ENCODE results near the gene CABLES2. TPM values are rescaled to one million over a fixed set of nuclear protein-coding genes. Genes with fewer than 3 reads are reported as not detected.

CABLES2 gene
- total RNA-seq, 1 donor from 2014 or later = 12.5 TPM

DNA sequence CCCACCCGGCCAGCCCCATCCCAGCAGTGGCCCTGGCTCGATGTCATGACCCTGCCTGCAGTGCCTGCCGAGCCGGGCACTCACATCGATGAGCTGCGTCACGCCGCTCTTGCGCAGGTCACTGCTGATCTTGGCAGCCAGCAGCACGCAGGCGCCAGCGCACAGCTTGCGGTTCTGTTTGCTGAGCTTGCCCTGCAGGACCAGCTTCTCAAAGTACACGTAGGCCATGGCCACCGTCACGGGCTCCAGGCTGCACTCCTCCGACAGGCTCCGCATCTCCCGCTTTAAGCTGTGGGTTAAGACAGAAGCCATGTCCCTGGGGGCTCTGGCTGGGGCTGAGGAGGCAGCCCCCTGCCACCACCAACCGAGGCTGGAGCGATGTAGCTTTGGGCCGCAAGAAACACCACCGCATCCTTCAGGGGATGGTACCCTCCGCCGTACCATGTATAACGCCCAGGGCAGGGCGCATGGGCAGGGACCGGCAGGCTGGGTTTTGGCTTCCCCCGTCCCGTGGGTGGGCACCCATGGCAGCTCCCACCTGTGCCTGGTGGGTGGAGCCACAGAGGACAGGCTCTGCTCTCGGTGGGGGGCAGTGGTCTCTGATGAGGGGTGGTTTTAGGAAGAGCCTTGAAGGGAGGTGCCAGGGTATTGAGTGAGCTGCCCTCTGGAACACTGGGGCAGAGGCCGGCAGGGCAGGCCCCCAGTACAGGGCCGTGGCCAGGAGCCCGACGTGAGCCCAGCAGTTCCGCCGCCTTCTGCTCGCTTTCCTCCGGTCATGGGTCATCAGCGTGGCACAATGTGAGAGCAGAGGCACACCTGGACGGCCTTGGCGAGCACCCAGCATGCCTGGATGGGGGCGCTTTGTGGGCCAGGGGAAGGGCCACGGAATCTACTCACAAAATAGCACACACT lies 15.7 kb downstream of the CABLES2 start:
- H3K4me3 Mint-ChIP-seq (ENCODE audit: low read depth) = no peak overlapping the region

DNA sequence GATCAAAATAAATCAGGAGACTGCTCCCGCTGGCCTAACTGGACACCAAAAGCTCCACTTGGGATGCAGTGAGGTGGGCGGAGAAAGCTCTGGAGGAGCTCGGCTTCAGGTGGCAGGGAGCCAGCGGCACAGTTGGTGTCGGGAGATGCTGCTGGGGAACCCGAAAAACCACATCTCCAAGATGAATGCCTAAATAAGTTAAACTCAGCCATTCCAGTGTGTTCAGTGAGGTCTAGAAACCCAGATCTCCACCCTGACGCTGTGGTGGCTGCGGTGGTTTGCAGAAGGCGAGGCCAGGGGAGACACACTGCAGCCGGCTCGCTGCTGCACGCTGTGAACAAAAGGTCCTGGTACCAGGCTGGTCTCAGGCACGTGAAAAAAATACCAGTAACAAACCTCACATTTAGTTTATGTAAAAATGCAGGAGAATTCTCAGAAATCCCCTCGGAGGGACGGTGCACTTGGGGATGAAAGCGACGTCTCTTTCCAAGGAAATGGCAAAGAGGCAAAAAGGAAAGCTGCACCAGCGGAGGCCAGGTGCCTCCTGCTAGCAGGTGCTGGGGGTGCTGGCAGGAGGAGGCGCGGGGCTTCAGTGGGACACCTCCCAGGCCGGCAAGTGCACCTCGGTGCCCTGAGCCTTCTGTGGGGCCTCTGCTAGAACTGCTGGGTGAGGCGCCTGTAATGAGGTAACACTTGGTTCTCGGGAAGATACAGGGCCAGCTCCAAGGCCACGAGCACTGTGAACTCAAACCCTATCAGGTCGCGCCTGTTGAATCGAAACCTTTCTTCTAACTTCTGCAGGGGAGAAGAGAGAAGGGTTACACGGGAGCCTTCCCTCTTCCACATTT lies 16.5 kb downstream of the CABLES2 start:
- no peaks in the 10 kb centered on the region for H3K9me3 Mint-ChIP-seq
- H3K27ac Mint-ChIP-seq = no peak overlapping the region
- peaks cover 50% of the 10 kb centered on the region for H3K36me3 Mint-ChIP-seq (ENCODE audit: low read depth)
- no peaks in the 10 kb centered on the region for H3K27me3 Mint-ChIP-seq (ENCODE audit: low read depth)
- DNase-seq (ENCODE audit: low spot score) = no peak
- peaks cover 7% of the 10 kb centered on the region for H3K4me1 Mint-ChIP-seq (ENCODE audit: low read depth)
- intact Hi-C loops (cut with micrococcal nuclease) = no loop called here
- H3K4me3 Mint-ChIP-seq (ENCODE audit: low read depth) = no peak overlapping the region

More for the DNA sequence above, 15.7 kb downstream of the CABLES2 start:
- Mint-ChIP-seq H3K27me3 (ENCODE audit: low read depth) (no peaks in the 10 kb centered on the region), H3K27ac (no peak overlapping the region), H3K36me3 (ENCODE audit: low read depth) (peaks cover 45% of the 10 kb centered on the region), H3K9me3 (no peaks in the 10 kb centered on the region), H3K4me1 (ENCODE audit: low read depth) (peaks cover 6% of the 10 kb centered on the region)
- DNase-seq (ENCODE audit: low spot score) = no peak
- intact Hi-C loops (cut with micrococcal nuclease) = no loop called here

DNA sequence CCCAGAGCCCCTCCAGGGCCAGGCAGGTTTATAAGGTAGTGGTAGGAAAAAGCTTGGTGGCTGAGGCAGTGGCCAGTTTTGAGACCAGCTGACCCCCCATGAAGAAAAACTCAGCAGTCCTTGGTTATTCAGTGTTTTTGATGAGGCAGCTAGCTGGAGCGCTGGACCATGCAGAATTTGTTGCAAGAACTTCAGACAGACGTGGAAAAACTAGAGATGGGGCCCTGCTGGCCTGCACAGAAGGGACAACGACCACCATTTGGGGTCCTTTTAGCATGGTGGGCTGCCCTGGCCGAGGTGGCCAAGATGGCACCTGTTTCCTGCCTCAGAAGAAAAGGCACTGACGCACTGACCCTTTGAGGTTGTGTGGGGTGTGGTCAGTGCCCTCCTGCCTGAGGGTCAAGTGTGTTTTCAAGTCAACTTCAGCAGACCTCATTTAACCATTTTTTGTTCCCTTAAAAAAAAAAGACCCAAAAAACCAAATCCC lies 17.4 kb downstream of the CABLES2 start:
- H3K4me3 Mint-ChIP-seq (ENCODE audit: low read depth) = no peak overlapping the region
- H3K4me1 Mint-ChIP-seq (ENCODE audit: low read depth) = peaks cover 14% of the 10 kb centered on the region
- intact Hi-C loops (cut with micrococcal nuclease) = loop anchor here (5.0 kb wide), 1 partner anchor 152 kb away; the partner anchor contains the start of gene OSBPL2
- no peak for DNase-seq (ENCODE audit: low spot score)
- H3K9me3 Mint-ChIP-seq = no peaks in the 10 kb centered on the region
- H3K36me3 Mint-ChIP-seq (ENCODE audit: low read depth) = peaks cover 50% of the 10 kb centered on the region
- H3K27me3 Mint-ChIP-seq (ENCODE audit: low read depth) = no peaks in the 10 kb centered on the region
- H3K27ac Mint-ChIP-seq = no peak overlapping the region

DNA sequence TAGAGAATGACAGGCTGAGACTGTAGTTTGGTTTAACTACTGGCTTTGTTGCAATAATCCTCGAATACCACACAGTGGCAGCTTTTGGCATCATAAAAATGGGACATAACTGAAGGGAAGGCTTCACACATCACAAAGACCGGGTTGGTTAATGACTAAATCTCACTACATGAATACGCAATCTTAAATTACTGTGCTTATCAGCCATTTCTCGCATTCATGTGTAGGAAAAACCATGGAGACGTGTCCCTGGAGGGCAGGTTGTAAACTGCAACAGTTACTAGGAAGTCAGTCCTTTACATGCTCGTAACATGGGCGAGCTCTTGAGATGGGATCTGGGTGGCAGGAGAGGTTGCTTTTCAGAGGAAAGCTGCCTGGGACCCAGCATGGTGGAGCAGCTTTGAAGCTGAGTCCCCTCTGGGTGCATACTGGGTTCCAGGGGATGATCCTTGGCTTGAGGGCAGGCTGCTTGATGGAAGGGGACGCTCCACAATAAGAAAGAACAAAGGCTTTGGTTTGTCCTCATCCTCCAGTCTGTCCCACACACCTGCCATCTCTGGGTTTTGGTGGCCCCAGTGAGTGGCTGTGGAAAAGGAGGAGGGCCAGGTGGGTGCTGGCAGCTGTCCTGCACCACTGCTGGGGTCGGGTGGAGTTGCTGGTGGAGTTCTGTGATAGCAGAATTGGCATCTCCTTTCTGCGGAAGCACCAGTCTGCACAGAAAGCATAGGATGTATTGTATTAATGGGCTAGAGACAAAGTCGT lies 18.1 kb downstream of the CABLES2 start:
- Mint-ChIP-seq H3K4me3 (ENCODE audit: low read depth) (peak overlapping the region; percentile 95), H3K4me1 (ENCODE audit: low read depth) (peaks cover 18% of the 10 kb centered on the region), H3K9me3 (no peaks in the 10 kb centered on the region), H3K27ac (peak overlapping the region; percentile 31), H3K27me3 (ENCODE audit: low read depth) (no peaks in the 10 kb centered on the region), H3K36me3 (ENCODE audit: low read depth) (peaks cover 53% of the 10 kb centered on the region)
- no peak for DNase-seq (ENCODE audit: low spot score)
- intact Hi-C loops (cut with micrococcal nuclease) = loop anchor here (5.0 kb wide), 1 partner anchor 152 kb away; the partner anchor contains the start of gene OSBPL2

DNA sequence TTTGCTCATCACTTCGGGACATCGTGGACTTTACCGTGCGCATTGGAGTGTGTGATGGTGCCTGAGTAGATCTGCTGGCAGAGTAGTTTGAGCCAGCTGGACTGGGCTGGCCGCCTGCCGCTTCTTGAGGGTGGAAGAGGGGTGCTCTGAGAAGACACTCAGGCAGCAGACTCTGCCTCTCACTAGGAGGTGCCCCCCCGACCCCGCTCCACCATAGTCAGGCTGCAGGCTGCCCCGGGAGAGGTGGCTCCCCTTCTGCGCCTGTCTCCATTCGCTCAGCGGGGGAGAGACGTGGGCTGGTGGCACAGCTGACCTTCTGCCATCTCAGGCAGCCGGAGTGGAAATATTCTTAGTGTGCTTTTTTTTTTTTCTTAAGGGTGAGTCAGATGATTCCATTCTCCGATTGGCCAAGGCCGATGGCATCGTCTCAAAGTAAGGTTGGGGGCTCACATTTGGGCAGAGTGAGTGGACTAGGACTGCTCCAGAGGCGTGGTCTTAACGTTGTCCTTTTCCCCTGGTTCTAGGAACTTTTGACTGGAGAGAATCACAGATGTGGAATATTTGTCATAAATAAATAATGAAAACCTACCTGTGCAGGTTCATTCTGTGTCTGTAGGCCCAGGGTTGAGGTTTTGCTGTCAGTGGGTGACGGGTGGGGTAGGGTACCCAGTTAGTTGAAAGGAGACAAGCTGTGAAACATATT lies 19.0 kb downstream of the CABLES2 start:
- H3K4me3 Mint-ChIP-seq (ENCODE audit: low read depth) = peak overlapping the region; percentile 95
- H3K27ac Mint-ChIP-seq = peak overlapping the region; percentile 71
- peaks cover 56% of the 10 kb centered on the region for H3K36me3 Mint-ChIP-seq (ENCODE audit: low read depth)
- H3K27me3 Mint-ChIP-seq (ENCODE audit: low read depth) = no peaks in the 10 kb centered on the region
- intact Hi-C loops (cut with micrococcal nuclease) = loop anchor here (5.0 kb wide), 1 partner anchor 151 kb away; the partner anchor contains the start of gene OSBPL2
- DNase-seq (ENCODE audit: low spot score) = no peak
- H3K9me3 Mint-ChIP-seq = no peaks in the 10 kb centered on the region
- peaks cover 18% of the 10 kb centered on the region for H3K4me1 Mint-ChIP-seq (ENCODE audit: low read depth)

DNA sequence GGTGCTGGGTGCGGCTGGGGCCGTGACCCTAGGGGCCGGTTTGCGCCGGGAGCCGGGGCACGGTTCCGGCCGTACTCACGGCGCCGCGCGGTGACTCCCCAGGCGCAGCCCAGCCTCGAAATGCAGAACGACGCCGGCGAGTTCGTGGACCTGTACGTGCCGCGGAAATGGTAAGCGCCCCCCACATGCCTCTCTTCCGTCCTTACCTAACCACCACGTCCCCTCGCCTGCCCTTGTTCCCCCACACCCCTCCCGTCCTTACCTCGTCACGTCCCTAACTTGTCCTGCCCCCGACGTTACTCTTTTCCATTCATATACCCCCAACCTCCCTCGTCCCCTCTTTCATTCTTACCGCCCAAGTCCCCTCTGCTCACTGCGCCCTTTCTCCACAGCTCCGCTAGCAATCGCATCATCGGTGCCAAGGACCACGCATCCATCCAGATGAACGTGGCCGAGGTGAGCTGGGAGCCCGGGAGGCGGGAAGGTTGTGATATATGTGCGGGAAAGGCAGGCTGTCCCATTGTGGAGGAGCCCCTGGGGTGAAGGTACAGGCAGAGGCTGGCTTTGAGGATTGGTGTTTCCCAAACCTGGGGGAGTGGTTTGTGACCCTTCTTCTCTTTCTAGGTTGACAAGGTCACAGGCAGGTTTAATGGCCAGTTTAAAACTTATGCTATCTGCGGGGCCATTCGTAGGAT lies 19.7 kb downstream of the CABLES2 start:
- Mint-ChIP-seq H3K27me3 (ENCODE audit: low read depth) (no peaks in the 10 kb centered on the region), H3K9me3 (no peaks in the 10 kb centered on the region), H3K27ac (peak overlapping the region; percentile 73), H3K36me3 (ENCODE audit: low read depth) (peaks cover 62% of the 10 kb centered on the region), H3K4me3 (ENCODE audit: low read depth) (peak overlapping the region; percentile 95), H3K4me1 (ENCODE audit: low read depth) (peaks cover 23% of the 10 kb centered on the region)
- no peak for DNase-seq (ENCODE audit: low spot score)
- intact Hi-C loops (cut with micrococcal nuclease) = loop anchor here (5.0 kb wide), 1 partner anchor 150 kb away; the partner anchor contains the start of gene OSBPL2

DNA sequence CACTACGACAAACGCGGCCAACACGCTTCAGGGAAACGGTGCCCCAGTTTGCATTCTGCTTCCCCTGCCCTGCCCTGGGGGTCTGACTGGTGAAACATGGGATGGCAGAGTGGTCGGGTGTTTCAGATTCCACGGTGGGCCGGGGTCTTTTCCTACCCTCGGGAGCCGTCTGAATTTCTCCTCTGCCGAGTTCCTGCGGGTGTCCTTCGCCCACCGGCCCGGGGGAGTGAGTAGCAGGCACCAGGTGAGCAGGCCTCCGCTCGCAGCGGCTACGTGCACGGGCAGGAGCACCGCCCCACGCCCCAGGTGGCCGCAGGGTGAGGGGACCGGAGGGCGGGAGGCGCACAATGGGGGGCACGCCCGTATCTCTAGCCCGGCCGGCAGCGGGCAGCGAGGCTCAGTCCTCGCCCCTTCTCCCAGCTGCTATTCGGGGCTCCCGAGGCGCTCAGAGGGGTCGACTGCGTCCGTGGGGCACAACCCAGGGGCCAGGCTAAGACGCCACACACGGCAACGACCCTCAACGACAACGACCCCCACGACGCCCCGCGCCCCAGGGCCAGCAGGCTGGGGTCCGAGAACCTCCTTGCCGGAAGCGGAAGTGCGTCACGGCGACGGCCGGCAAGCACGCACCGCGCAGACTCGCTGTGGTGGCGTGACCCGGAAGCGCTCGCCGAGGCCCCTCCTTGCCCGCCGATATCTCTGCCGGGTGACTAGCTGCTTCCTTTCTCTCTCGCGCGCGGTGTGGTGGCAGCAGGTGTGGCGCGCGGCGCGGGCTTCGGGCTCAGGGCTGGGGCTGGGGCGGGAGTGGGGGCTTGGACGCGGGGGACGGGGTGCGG lies 20.5 kb downstream of the CABLES2 start, which contains the start of gene RPS21:
TSS of gene RPS21 (plus strand) at position 721 of the 836 bp plus-strand sequence. CDS start 236 bp downstream, outside the sequence.
- intact Hi-C loops (cut with micrococcal nuclease) = loop anchor here (1.0 to 5.0 kb wide), 2 partner anchors 84 to 149 kb away; partner anchors contain the start of genes ADRM1 and OSBPL2
- Mint-ChIP-seq H3K9me3 (peaks cover 5% of the 10 kb centered on the region), H3K27me3 (ENCODE audit: low read depth) (no peaks in the 10 kb centered on the region), H3K4me3 (ENCODE audit: low read depth) (peak within 1 kb of the TSS; percentile 95), H3K4me1 (ENCODE audit: low read depth) (peaks cover 23% of the 10 kb centered on the region), H3K36me3 (ENCODE audit: low read depth) (peaks cover 69% of the 10 kb centered on the region), H3K27ac (peak within 1 kb of the TSS; percentile 87)
- peak; percentile 90 for DNase-seq (ENCODE audit: low spot score)

DNA sequence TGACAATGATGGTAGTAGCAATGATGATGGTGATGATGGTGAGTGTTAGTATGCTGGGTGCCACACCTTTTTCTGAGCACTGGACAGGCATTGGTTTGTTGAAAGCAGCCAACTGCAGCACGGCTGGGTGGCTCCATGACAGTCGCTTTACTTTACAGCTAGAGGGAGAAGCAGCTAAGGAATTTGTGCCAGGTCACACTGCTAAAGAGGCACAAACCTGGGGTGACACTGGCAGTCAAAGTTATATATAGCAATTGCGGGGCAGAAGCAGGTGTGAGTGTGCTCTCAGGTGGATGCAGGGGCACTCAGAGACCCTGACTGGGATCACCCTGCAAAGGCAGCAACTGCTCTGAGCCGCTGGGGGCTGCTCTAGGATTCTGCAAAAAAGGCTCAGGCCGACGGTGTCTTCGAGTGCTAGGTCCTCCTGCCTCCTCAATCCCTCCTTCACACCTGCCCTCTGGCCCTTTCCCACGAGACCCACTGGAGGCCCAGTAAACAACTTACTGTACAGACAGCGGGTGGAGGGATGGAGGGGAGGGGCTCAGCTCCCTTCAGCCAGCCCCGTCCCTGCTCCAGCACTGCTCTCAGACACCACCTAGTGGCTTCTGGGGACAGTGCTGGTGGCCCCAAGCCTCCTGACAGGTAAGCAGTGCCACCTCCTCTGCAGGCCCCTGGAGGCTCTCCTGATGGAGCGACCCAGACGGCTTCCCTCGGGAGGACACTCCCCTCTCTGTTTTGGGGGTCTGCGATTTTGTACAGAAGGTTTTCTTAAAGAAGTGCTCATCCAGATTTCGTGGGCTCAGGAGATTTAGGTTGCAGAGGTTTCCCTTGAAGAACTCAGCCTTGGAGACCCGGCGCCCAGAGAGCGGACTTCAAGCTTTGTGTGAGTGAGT lies 24.5 kb downstream of the CABLES2 start:
- Mint-ChIP-seq H3K27me3 (ENCODE audit: low read depth) (no peaks in the 10 kb centered on the region), H3K4me3 (ENCODE audit: low read depth) (no peak overlapping the region)

DNA sequence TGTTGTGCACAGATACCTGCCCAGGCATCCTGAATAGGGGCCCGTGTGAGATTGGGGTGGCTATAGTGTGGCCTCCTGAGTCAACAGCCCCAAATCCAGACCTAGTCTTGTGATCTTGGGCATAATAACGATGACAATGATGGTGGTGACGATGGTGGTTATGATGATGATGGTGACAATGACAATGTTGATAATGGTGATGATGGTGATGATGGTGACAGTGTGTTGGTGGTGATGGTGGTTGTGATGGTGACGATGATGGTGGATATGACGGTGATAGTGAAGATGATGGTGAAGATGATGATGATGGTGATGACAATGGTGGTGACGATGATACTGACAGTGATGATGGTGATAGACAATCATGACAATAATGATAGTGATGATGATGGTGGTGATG lies 25.2 kb downstream of the CABLES2 start:
- Mint-ChIP-seq H3K27me3 (ENCODE audit: low read depth) (no peaks in the 10 kb centered on the region), H3K27ac (no peak overlapping the region)
- no peak for DNase-seq (ENCODE audit: low spot score)

More for the DNA sequence above, 24.5 kb downstream of the CABLES2 start:
- no peak overlapping the region for H3K27ac Mint-ChIP-seq
- DNase-seq (ENCODE audit: low spot score) = peak; percentile 76
- peaks cover 33% of the 10 kb centered on the region for H3K36me3 Mint-ChIP-seq (ENCODE audit: low read depth)
- H3K9me3 Mint-ChIP-seq = peaks cover 5% of the 10 kb centered on the region
- intact Hi-C loops (cut with micrococcal nuclease) = loop anchor here (1.0 kb wide), 1 partner anchor 80 kb away; the partner anchor contains the start of gene ADRM1
- H3K4me1 Mint-ChIP-seq (ENCODE audit: low read depth) = peaks cover 21% of the 10 kb centered on the region

More for the DNA sequence above, 25.2 kb downstream of the CABLES2 start:
- Mint-ChIP-seq H3K36me3 (ENCODE audit: low read depth) (peaks cover 28% of the 10 kb centered on the region), H3K4me1 (ENCODE audit: low read depth) (peaks cover 21% of the 10 kb centered on the region), H3K9me3 (peaks cover 5% of the 10 kb centered on the region), H3K4me3 (ENCODE audit: low read depth) (no peak overlapping the region)
- intact Hi-C loops (cut with micrococcal nuclease) = loop anchor here (1.0 kb wide), 1 partner anchor 80 kb away; the partner anchor contains the start of gene ADRM1
